GM19328 (cell line): ENCODE results near the gene SMCO2.

ENCODE experiments used
- ATAC-seq: cut with Tn5 transposase; IDR thresholded peaks from one replicate; pipeline ENCODE4 v1.9.1; 2021; ENCODE audit warnings: mild to moderate bottlenecking, moderate library complexity; ENCODE audit not compliant: unreplicated experiment

SMCO2 gene

GRCh38 chr12:27451036-27451825, 4.7 kb downstream of the SMCO2 start:
- no peak for ATAC-seq

- ATAC-seq: no peak
Observed at GRCh38 chr12:27453421-27453820, 6.9 kb downstream of the SMCO2 start.

DNA sequence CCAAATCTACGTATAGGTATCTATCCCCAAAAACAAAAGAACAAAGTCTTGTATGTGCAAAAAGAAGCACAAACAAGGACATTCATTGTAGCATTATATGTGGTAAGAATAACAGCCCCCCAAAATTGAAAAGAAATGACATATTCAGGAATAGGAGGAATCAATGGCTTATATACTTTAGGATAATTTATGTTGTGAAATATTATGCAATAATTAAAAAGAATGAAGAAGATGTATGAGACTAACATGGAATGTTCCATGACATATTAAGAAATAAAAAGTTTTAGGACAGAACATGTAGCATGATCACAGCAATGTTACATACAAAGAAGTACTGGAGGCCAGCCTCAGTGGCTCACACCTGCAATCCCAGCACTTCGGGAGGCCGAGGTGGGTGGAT, 9.1 kb downstream of the SMCO2 start:
- no peak for ATAC-seq

- ATAC-seq: no peak
Observed at GRCh38 chr12:27456618-27457017, 10.1 kb downstream of the SMCO2 start.

DNA sequence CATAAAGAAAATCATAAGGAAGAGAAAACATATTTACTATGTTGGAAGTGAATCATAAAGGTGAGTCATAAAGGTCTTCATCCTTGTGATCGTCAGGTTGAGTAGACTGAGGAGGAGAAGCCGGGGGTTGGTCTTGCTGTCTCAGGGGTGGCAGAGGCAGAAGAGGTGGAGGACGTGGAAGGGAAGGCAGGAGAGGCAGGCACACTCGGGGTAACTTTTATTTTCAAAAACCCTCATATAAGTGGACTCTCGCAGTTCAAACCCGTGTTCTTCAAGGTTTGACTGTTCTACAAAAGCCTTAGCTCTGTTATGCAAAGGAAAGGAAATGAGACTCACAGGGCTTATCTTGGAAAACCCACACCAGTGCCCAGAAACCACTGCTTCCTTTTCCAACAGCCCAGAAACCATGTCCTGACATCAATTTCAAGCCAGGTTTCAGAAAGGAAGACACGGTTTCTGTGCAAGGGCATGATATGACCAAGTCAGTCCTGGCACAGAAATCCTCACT, 14.0 kb downstream of the SMCO2 start:
- no peak for ATAC-seq

GRCh38 chr12:27462151-27462694, 15.7 kb downstream of the SMCO2 start:
- no peak for ATAC-seq

DNA sequence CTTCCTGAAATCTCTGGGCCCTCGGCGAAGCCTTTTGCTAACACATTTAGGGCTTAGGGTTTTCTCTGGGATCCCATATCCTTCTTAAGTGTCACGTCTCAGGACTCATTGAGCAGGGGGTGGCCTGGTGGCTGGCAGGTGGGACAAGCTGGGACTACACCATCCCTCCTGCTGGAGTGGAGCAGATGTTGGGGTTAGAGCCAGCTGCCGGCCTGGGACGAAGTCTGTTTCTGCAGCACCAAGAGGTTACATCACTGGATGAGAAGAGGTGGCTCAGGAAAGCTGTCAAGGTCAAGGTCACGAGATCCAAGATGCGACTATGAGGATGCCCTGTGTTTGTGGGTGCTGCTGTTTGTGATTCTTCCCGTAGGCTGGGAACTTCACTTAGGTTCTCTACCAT, 16.3 kb downstream of the SMCO2 start:
- no peak for ATAC-seq

- ATAC-seq: no peak
Observed at GRCh38 chr12:27463511-27464219, 17.1 kb downstream of the SMCO2 start.

GRCh38 chr12:27464220-27464554, 17.7 kb downstream of the SMCO2 start:
- no peak for ATAC-seq

DNA sequence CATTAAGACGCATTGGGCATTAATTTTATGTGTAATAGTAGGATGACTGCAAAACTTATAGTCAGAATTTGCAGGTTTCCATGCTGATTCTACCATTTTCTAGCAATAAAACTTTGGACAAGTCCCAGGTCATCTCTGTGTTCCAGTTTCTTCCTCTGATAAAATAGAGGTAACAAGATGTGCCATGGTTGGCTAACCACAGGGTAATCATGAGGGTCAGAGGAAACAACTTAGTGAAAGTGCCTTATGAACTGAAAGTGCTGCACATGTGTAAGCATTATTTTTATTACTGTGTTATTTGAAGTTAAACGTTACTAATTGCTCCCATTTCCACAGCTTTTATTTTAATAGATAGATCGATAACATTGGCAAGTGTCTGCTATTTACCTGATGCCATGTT, 21.1 kb downstream of the SMCO2 start:
- no peak for ATAC-seq

- no peak for ATAC-seq
Observed at GRCh38 chr12:27468241-27468640, 21.7 kb downstream of the SMCO2 start.

DNA sequence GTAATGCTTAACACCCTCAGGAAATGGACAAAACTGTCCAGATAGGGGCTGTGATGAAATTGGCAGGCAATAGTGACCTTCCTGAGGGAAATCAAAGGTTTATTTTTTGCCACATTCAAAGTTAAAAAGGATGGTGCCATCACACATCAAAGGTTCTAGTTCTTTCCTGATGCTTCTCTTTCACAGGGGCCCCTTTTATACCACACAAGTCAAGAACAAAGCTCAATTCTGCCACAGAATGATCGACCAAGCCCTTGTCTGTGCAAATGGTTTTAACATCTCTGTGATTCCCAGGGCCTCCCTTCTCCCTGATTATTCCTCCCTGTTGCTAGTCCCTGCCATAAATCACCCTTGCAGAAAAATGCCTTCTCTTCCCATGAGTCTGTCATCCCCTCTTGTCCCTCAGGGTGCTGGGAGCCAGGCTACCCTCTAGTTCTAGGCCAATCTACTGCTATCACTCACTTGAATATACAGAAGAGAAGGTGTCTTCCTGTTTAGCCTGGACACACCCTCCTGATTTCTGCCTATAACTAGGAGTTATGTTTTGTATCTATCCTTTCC, 22.7 kb downstream of the SMCO2 start:
- no peak for ATAC-seq

GRCh38 chr12:27472604-27473003, 26.1 kb downstream of the SMCO2 start:
- ATAC-seq: no peak

DNA sequence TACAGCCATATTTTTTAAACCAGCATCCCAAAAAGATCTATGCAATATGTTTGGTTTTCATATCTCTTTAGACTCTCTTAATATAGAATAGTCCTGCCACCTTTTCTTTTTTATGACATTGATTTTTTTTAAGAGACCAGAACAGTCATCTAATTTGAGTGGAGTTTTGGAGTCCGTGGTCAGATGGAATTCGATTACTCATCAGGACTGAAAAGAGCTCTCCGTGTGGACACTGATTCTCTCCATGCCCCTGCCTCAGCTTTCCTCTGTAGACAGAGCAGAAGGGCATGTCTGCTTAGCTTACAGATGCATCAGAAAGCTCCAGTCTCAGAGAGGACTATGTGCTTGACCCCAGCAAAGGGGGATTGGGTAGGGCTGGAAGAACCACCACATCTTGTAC, 27.8 kb downstream of the SMCO2 start:
- ATAC-seq: no peak

DNA sequence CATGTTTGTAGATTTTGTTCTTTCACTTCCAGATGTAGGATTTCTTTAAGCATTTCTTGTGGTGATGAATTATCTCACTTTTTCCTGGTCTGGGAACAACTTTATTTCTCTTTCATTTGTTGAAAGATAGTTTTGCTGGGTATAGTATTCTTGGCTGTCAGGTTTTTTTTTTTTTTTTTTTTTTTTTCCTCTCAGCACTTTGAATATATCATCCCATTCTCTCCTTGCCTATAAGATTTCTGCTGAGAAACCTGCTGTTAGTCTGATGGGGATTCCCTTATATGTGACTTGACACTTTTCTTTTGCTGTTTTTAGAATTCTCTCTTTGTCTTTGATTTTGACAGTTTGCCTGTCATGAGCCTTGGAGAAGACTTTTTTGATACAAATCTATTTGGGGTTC, 30.5 kb downstream of the SMCO2 start:
- ATAC-seq: no peak

- ATAC-seq: no peak
Observed at GRCh38 chr12:27478949-27479348, 32.4 kb downstream of the SMCO2 start.

GRCh38 chr12:27480016-27480415, 33.5 kb downstream of the SMCO2 start:
- ATAC-seq: no peak

- ATAC-seq: no peak
Observed at GRCh38 chr12:27486961-27487360, 40.4 kb downstream of the SMCO2 start.

DNA sequence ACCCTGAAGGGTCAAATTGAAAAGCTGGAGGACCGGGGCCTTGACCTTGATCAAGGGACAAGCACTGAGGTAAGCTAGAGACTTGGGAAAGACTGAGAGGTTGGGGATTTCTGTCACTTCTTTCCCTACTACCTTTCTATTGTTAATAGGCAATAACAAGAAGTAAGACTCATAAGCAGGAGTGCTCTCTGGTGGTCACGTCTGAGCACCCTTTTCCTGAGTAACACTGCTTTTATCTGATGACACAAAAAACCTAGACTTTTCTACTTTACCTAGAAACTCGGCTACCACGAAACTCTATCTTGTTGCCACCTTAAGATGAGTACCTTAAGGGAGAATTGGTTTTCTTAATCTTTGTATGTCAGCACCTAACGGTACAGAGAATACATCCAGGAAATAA, 41.9 kb downstream of the SMCO2 start:
- ATAC-seq: no peak

GRCh38 chr12:27491226-27491625, 44.7 kb downstream of the SMCO2 start:
- no peak for ATAC-seq

DNA sequence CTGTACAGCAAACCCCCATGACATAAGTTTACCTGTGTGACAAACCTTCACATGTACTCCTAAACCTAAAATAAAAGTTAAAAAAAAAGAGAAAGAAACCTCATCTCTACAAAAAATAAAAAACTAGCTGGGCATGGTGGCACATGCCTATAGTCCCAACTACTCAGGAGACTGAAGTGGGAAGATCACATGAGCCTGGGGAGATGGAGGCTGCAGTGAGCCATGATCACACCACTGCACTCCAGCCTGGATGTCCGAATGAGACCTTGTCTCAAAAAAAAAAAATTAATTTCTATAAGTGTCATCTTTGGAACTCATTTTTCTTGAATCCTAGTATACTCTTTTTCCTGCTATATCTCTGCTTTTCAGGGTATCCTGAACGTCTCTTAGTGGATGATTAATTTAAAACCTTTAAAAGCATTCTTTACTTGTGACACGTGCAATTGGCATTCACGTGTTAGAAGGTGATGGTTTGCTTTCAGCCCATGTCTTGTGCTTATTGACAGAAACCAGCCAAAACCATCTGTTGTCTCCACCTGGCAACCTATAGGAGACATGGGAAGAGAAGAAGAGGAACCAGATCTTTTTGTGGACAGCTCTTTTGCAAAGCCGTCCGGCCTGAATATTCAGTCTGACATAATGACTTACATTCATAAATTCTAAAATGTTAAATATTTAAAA, 46.9 kb downstream of the SMCO2 start:
- ATAC-seq: no peak
